ENCODE measurements around the gene RNF43. TPM values are rescaled to one million over a fixed set of nuclear protein-coding genes. Genes with fewer than 3 reads are reported as not detected.

The RNF43 gene
- total RNA-seq, 1 experiment from 2014 or later = 42.2 TPM

DNA sequence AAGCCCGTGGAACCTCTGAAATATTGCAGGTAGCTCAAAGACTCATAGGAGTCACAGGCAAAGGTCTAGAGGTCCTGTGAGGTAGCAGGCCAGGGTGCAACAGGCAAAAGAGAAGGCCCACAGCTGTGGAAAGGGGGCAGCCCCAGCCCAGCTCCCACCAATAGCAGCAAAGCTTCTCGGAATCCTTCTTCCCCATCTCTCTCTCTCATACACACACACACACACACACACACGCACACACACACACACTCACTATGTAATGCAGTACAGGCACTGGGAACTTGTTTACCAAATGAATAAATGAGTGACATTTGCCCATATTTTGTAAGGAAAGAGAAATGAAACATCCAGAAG, 48.5 kb downstream of the RNF43 start:
- Histone ChIP-seq H3K27me3 (ENCODE audit: insufficient read depth, low read length) (no peaks in the 10 kb centered on the region), H4K20me1 (ENCODE audit: insufficient read depth) (no peaks in the 10 kb centered on the region), H3K9ac (ENCODE audit: low read length) (no peak overlapping the region), H3K36me3 (ENCODE audit: control insufficient read depth in 1 of 2, insufficient read depth in 2 of 2, low read length in 2 of 2) (peaks cover 14 to 40% of the 10 kb centered on the region in 2 experiments; a peak in 3 of 4 replicates), H3K9me2 (ENCODE audit: insufficient read depth) (no peaks in the 10 kb centered on the region), H3K4me3 (replicated peaks in 1 of 2; ENCODE audit: low read depth in 1 of 2, low read length in 2 of 2) (no peak overlapping the region), H3K4me1 (ENCODE audit: control insufficient read depth in 1 of 2, insufficient read depth in 2 of 2, low read length in 2 of 2) (peaks cover 26 to 31% of the 10 kb centered on the region in 2 experiments), H3K9me3 (ENCODE audit: control insufficient read depth in 1 of 2, insufficient read depth in 1 of 2, low read depth in 1 of 2, low read length in 2 of 2) (no peaks in the 10 kb centered on the region), H2AFZ (ENCODE audit: low read depth, low read length, poor library complexity, severe bottlenecking) (no peak overlapping the region), H3K79me2 (ENCODE audit: insufficient read depth, low read length) (peaks cover 72% of the 10 kb centered on the region), H3K4me2 (ENCODE audit: low read length) (no peak overlapping the region), H3K27ac (ENCODE audit: low read depth, low read length) (no peak overlapping the region)
- POLR2A ChIA-PET = interaction anchor here (0.8 to 2.4 kb wide), 2 partner anchors 9 to 17 kb away, joined by 3 to 5 read pairs; partner anchors contain the start of gene SUPT4H1
- CTCF ChIA-PET = no interaction called here
- DNase-seq (ENCODE audit: low read depth, low spot score) (no peak), ATAC-seq (no peak)
- TF ChIP-seq POLR2AphosphoS5 (IDR thresholded peaks at IDR 0.05; ENCODE audit: low read depth, low read length) (no peak), SP1 (IDR thresholded peaks at IDR 0.05; ENCODE audit: low read depth) (no peak), TCF7L2 (IDR thresholded peaks at IDR 0.05; ENCODE audit: borderline replicate concordance, extremely low read depth, insufficient read depth, insufficient read length) (no peak), SRF (IDR thresholded peaks at IDR 0.05; ENCODE audit: low read depth) (no peak), EZH2phosphoT487 (IDR thresholded peaks at IDR 0.05; ENCODE audit: borderline replicate concordance) (no peak), CEBPB (IDR thresholded peaks at IDR 0.05; ENCODE audit: low read depth) (no peak), CTCF (IDR thresholded peaks at IDR 0.05 in 2 of 3, conservative IDR thresholded peaks at IDR 0.05 in 1 of 3; ENCODE audit: borderline replicate concordance in 1 of 3, insufficient read depth in 1 of 3, low read depth in 2 of 3, low read length in 2 of 3) (no peak), RAD21 (IDR thresholded peaks at IDR 0.05; ENCODE audit: low read depth) (no peak), EGR1 (IDR thresholded peaks at IDR 0.05; ENCODE audit: low read depth) (no peak), FOSL1 (IDR thresholded peaks at IDR 0.05; ENCODE audit: low read depth) (no peak), ZNF274 (IDR thresholded peaks at IDR 0.05; ENCODE audit: low read depth, low read length) (no peak), SIN3A (IDR thresholded peaks at IDR 0.05; ENCODE audit: low read depth) (no peak)
- TF ChIP-seq, protein P1, sequence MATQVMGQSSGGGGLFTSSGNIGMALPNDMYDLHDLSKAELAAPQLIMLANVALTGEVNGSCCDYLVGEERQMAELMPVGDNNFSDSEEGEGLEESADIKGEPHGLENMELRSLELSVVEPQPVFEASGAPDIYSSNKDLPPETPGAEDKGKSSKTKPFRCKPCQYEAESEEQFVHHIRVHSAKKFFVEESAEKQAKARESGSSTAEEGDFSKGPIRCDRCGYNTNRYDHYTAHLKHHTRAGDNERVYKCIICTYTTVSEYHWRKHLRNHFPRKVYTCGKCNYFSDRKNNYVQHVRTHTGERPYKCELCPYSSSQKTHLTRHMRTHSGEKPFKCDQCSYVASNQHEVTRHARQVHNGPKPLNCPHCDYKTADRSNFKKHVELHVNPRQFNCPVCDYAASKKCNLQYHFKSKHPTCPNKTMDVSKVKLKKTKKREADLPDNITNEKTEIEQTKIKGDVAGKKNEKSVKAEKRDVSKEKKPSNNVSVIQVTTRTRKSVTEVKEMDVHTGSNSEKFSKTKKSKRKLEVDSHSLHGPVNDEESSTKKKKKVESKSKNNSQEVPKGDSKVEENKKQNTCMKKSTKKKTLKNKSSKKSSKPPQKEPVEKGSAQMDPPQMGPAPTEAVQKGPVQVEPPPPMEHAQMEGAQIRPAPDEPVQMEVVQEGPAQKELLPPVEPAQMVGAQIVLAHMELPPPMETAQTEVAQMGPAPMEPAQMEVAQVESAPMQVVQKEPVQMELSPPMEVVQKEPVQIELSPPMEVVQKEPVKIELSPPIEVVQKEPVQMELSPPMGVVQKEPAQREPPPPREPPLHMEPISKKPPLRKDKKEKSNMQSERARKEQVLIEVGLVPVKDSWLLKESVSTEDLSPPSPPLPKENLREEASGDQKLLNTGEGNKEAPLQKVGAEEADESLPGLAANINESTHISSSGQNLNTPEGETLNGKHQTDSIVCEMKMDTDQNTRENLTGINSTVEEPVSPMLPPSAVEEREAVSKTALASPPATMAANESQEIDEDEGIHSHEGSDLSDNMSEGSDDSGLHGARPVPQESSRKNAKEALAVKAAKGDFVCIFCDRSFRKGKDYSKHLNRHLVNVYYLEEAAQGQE (IDR thresholded peaks at IDR 0.05; ENCODE audit: low read depth) = no peak
- TF ChIP-seq, protein P2, sequence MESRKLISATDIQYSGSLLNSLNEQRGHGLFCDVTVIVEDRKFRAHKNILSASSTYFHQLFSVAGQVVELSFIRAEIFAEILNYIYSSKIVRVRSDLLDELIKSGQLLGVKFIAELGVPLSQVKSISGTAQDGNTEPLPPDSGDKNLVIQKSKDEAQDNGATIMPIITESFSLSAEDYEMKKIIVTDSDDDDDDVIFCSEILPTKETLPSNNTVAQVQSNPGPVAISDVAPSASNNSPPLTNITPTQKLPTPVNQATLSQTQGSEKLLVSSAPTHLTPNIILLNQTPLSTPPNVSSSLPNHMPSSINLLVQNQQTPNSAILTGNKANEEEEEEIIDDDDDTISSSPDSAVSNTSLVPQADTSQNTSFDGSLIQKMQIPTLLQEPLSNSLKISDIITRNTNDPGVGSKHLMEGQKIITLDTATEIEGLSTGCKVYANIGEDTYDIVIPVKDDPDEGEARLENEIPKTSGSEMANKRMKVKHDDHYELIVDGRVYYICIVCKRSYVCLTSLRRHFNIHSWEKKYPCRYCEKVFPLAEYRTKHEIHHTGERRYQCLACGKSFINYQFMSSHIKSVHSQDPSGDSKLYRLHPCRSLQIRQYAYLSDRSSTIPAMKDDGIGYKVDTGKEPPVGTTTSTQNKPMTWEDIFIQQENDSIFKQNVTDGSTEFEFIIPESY (IDR thresholded peaks at IDR 0.05; ENCODE audit: extremely low read depth, insufficient replicate concordance, low read length) = no peak
- TF ChIP-seq, protein P3, sequence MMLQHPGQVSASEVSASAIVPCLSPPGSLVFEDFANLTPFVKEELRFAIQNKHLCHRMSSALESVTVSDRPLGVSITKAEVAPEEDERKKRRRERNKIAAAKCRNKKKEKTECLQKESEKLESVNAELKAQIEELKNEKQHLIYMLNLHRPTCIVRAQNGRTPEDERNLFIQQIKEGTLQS (IDR thresholded peaks at IDR 0.05) = no peak
- RAD21 ChIA-PET (ENCODE audit: low non-redundant PET in 1 of 2, low total read pairs in 2 of 2, uncharacterized antibody in 2 of 2, unreplicated experiment in 2 of 2) = interaction anchor here in 1 of 2 experiments (0.6 kb wide), 1 partner anchor 49 kb away, joined by 3 read pairs; the partner anchor contains the start of gene RNF43
- no TSS peak for BruUV-seq (replicated peaks)
- intact Hi-C loops (cut with micrococcal nuclease) = no loop called here
